ENCODE measurements around the gene RGCC.

The RGCC gene

DNA sequence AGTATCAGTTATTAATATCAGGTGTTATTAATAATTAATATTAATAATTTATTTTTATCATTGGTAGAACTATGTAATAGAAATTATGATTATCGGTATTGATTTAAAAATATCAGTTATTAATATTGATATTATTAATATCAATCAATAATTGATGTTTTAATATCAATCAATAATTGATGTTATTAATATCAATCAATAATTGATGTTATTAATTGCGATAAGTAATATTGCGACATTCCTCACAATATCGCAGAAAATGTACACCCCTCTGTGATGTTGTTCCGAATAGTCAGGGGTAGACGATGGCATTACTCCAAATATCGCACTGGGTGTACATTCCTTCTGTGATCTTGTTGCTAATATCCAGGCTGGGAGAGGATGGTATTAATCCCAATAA lies 3.7 kb upstream of the RGCC start:
- no peak for DNase-seq (ENCODE audit: low read depth)

DNA sequence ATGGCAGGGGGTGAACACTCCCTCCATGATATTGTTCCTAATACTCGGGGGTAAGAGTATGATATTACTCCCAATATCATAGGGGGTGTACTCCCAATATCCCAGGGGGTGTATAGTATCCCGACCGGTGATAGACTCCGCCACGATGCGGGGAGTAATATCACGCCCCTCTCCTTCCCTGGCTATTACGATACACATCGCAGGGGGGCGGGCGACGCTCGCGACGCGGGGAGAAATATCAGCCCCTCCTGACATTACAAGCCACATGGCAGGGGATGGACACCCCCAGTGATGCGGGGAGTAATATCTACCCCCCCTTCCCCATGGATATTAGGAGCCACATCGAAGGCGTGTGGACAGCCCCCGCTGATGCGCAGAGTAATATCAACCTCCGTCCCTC lies 3.2 kb upstream of the RGCC start:
- no peak for DNase-seq (ENCODE audit: low read depth)

DNA sequence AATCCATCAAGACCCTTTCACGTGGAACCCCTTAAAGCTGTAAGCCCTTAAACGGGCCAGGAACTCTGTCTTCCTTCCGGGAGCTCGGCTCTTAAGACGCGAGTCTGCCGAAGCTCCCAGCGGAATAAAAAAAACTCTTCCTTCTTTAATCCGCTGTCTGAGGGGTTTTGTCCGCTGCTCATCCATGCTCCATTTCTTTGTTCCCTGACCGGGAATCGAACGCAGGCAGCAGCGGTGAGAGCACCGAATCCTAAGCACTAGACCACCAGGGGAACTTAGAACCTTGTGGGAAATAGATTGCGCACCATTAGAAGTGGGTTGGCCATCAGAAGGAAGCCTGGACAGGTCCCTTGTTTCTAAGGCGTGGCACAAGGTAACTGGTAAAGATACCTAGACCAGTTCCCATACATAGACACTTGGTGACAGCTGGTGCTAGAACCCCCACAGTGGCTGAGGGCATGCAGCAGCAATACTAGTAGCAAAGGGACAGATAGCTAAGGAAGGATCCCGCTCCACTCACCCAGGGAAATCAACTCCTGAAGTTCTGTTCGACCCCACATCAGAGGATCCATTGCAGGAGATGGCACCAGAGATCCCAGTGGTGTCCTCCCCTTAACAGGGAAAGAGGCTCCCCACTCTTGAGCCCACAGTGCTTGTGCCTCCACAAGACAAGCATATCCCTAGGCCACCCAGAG lies 1.5 kb upstream of the RGCC start:
- no peak for DNase-seq (ENCODE audit: low read depth)

DNA sequence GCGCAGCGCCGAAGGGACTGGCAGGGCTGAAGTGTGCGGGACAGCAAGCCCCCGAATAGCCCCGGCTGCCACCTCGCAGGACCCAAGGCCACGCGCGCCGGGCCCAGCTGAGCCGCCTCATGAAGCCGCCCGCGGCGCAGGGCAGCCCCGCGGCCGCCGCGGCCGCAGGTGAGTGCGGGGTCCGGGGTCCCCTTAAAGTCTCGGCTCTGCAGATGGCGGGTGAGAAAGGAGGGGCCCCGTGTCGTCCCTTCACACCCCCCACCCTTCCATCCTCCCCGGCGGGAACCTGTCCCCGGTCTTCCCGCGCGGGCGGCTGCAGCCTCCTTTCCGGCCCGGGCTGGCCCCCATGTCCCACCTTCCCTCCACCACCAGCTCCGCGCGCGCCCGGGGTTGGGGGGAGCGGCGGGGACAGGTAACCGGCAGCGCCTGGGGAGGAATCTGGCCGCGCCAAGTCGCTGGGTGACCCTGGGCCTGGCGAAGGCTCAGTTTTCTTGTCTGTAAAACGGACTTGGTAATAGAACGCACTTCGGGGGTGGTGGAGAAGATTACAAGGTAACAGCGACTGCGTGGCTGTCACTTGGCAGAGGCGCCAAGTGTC lies 338 bp downstream of the RGCC start:
- DNase-seq (ENCODE audit: low read depth): no peak

DNA sequence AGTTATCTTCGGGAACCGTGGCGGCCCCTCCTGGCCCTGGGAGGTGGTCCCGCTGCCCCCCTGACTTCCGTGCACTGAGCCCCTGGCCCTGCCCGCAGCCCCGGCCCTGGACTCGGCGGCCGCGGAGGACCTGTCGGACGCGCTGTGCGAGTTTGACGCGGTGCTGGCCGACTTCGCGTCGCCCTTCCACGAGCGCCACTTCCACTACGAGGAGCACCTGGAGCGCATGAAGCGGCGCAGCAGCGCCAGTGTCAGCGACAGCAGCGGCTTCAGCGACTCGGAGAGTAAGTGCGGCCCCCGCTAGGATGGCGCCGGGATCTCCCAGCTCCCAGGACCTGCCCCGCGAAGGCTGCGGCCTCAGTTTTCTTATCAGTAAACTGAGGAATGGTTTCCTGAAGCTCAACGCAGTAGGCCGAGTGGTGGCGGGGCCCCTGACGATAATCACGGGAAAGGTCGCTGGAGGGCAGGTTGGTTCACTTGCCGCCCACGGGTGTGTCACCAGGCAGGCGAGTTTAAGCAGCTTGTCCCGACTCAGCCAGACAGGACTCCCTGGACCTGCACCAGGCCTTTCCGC lies 924 bp downstream of the RGCC start:
- DNase-seq (ENCODE audit: low read depth): no peak

DNA sequence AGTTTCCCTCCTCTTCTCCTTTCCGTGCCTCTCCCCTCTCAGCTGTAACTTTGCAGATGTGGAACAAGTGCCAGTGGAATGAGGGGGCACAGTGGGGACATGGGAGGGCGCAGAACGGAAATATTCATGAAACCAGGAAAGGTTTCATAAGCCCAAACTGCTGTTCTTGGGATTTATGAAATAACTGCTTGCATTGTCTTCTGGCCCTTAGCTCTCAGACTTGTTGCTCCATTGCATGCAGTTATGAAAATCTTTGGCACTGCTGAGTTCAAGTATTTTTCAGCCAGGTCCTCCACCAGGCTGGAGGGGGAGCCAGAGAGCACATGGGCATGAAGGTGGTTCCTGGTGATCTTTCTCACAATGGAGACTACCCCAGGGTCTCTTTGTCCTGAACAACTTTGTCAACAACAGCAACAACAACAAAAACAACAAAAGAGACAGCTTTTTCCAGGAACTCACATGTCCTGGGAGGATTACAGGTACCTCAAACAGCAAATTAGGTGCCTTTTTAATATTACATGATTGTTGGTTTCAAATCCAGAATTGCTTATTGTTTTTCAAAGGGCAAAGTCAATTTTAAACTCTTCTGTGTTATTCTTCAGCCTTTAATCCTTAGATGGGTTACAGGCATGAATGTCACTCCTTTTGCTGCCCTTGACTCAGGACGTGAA lies 1.5 kb downstream of the RGCC start:
- no peak for DNase-seq (ENCODE audit: low read depth)

DNA sequence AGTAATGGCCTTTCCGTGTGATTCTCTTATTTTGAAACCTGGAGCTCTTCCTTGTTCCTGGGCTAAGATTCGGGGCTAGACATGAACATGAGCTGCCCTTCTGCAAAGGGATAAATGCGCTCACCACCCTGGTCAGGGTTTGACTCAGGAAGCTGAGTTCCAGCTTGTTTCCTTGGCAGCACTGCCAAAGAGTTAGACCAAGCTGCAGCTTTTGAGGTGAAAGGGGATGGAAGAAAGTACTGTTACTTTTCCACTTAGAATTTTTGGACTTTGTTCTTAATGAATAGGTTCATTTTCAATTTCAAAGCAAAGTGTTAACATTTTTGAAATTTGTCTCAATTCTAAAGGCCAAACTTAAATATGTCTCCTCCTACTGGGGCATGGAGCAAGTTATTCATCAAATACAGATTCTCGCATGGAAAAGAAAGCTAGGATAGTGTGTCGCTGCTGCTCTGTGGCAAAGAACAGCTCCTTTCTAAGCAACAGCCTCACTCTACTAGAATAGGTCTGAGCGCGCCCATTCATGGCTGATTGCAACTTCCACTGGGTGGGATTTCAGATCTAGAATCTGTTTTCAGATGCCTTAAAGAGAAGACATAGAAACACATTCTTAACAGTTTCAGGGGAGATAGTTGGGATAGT lies 2.2 kb downstream of the RGCC start:
- no peak for DNase-seq (ENCODE audit: low read depth)

DNA sequence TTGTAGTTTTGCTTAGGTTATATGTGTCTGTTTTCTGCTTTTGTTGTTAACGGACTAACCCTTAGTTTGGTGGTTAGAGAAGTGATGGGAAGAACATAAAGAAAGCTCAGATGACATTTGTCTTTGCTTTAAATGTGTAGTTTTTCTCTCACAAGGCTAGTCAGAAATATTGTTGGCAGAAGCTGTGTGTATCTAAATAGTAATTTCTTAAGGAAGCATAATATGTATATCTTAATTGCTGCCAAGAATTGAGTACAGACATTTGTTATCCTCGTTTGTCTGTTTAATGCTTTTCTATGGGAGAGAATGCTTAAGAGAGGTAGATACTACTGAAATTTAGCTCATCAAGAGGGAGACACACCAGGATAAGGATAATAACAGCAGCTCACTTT lies 2.7 kb downstream of the RGCC start:
- no peak for DNase-seq (ENCODE audit: low read depth)

DNA sequence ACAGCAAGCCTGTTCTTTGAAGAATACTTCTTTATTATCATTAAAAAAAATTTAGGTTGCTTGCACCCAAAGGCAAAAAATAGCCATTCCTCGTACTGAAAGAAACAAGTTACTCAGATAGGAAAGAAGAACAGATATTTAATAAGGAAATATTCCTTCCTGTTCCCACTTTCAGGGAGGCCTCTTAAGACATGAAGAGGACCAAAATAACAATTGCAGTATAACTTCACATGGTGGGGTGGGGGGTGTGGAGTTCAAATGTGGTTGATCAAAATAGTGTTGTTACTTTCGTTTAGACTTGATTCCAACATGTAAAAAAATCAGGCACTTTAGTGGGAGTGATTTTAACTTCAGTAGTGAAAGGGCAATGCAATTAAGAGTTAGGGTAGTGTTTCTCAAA lies 3.6 kb downstream of the RGCC start:
- DNase-seq (ENCODE audit: low read depth): no peak

DNA sequence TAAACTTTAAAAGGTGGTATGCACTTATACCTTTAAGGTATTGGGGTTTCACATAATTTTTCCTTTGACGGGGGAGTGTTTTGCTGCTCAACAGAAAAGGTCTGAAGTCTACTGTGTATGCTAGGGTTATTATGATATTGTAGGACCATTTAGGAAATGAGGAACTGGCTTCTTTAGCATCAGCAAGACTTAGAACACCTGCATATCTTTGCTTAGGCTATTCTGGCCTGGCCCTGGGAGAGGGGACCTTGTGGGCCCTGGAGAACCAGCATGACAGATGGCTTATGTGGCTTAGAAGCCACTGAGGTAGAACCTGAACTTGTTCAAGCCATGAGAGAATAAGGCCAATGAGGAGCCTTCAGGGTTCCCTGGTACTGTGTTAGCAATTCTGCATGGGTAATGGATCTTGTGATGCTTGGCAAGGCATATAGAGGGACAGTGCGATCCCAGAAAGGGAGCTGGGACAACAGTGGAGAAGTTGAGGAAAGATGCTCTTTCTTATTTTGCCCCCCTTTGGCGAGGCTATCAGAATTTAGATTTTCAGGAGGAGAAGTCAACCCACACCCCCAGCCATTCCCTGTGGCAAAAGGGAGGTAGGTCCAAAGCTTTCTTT lies 4.3 kb downstream of the RGCC start:
- DNase-seq (ENCODE audit: low read depth): no peak

DNA sequence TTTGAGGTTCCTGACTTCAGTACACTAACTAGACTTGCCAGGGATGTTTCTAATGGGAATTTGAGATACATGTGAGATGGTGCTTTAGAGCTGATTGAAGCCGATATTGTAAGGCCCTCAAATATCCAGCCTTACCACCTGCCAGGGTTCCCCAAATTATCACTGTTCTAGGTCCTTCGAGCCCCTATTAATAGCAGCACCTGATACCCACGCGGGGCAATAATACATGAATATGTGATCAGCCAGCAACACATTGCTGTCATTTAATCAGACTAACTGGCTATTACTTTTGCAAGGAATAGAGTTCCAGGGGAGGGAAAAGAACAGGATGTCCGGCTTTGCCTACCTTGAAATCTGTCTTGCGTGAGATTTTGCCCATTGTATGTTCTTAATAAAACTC lies 5.1 kb downstream of the RGCC start:
- DNase-seq (ENCODE audit: low read depth): no peak

DNA sequence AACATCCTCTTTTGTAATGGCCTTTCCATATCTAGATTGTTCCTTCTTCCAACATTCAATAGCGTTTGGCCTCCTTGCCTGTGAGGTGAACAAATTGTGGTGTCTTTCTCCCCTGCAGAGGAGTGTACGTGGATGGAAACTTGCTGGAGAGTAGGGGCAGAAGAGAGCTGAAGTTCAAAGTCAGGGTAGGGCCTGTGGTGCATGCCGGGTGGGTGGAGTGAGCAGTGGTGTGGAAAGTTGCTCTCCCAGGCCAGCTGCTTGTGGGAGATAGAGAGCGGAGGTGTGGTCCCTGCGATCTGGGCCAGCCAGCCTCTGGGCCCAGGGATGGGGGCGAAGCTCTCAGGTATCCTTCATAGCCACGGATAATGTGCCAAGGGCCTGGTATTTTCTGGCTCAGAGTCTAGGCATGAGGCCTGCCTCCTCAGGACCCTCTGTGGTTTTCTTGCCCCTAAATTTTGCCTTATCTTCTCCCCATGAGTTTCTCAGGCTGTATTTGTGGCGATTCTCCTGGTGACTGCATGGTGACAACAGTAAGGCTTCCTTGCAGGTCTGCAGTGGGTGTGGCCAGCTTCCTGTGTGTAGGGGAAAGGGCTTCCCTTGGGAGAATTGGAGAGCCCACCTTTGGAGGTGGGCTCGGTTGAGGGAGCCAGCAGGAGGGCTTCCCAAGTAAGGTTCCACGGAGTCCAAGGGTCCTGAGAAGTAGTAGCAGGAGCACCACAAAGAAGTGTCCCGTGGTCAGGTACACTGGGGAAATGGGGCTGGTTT lies 6.7 kb downstream of the RGCC start:
- DNase-seq (ENCODE audit: low read depth): no peak

DNA sequence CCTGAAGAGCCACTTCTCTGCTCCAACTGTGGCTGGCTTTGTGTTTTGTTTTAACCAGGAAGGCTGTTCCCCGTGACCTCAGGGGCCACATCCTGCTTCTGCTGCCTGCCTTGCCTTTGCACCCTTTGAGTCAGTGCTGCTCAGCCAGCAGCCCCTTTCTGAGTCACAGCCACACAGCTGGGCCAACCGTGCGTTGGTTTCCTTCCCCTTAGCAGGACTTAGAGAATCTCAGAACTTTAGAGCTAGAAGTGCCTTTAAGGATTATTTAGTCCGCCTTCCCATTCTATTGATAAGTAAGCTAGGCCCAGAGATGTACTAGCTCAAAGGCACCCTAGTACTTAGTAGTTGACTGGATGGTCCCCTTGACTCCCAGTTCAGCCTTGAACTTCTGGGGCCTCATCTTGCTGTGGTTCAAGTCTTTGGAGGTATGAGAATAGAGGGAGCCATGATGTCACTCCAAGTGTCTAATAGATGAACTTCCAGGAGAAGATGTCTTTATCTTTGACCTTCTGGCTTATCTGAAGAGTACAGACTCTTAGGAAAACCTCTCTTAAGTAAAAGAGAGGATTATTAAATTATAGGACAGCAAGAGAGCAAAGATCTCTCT lies 8.0 kb downstream of the RGCC start:
- no peak for DNase-seq (ENCODE audit: low read depth)

DNA sequence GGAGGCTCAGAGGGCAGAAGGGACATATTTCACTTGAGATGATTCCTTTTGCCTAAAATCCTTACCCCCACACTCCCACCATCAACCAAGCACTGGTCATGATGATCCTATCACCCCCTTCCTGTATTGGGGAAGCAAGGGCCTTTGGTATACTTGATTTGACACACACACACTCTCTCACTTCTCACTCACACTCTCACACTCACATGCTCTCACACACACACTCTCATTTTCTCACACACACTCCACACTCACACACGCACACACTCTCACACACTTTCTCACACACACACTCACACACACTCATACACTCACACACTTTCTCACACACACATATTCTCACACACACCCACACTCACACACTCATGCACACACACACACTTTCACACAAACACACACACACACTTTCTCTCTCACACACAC lies 8.6 kb downstream of the RGCC start:
- DNase-seq (ENCODE audit: low read depth): no peak

DNA sequence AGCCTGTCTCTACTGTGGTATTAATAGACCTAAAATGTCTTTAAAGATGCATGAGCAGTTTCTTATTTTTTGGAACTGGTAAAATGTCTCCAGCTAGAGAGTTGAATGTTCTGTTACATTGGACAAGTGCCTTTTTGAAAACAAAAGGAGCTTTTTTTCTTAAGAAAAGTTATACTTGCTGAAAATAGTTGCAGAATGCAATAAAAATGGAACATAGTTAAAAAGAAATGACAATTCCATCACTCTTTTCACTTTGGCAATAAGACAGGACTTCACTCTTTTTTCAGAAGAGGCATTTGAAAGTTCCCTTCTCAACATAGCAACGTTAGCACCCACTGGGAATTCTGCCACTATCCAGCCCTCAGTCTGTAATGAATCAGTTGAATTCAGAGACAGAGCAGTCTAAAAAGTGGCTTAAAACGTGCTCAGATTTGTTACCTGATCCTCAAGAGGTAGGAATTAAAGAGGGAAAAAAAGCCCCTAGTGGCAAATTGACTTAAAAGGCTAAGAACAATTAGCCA lies 10.1 kb downstream of the RGCC start:
- DNase-seq (ENCODE audit: low read depth): no peak

DNA sequence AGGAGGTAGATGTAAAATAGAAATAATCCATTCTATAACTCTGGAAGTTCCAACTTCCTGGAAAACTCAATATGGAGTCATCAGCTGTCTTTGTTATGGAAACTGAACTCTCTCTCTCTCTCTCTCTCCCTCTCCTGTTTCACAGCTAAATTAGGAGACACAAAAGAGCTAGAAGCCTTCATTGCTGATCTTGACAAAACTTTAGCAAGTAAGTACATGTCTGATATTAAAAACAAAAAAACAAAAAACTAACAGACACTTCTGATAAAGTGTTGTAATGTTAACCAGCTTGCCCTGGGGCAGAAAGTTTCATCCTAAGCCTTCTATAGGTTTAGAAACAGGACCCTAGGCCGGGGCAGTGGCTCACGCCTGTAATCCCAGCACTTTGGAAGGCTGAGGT lies 11.3 kb downstream of the RGCC start:
- DNase-seq (ENCODE audit: low read depth): no peak

DNA sequence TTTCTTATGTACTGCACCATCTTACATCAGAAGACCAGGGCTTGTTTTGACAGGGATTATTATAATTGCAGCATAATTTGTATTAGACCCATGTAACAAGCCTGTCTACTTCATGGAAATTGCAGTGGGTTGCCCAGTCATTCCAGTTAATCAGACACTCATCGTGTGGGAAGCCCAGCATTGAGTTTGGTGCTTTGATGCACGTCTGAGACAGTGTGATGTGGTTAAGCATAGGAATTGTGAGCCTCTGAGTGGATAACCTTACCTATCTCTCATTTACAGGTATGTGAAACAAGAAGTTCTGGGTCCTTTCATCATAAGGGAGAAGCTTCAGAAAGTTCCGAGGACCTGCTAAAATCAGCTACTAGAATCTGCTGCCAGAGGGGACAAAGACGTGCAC lies 12.8 kb downstream of the RGCC start:
- no peak for DNase-seq (ENCODE audit: low read depth)

DNA sequence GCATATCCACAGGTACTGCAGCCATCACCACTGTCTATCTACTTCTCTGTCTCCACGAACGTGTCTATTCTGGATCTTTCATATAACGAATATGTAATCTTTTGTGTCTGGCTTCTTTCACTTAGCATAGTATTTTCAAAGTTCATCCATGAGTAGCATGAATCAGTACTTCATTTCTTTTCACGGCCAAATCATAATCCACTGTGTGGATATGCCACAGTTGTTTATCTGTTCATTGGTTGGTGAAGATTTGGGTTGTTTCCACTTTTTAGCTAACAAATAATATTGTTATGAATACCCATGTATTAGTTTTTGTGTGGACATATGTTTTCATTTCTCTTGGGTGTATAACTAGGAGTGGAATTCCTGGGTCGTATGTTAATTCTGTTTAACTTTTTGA lies 14.4 kb downstream of the RGCC start:
- DNase-seq (ENCODE audit: low read depth): no peak

DNA sequence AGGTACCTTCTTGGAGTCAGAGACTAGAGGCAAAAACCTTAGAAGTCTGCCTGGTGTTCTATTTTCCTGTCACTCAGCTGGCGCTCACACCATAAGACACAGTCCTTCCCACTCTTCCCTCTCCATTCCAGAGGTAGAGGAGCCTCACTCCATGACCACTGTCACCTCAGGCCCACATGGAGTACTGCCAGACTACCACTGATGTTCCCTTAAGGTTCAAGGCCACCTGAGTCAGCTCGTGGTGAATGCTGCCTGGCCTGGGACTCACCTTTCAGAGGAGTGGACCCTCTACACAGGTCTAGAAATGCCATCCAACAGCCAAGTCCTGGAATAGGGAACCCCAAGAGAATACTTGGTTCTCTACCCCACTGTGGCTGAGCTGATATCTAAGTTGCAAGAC lies 29.9 kb downstream of the RGCC start:
- DNase-seq (ENCODE audit: low read depth): no peak

DNA sequence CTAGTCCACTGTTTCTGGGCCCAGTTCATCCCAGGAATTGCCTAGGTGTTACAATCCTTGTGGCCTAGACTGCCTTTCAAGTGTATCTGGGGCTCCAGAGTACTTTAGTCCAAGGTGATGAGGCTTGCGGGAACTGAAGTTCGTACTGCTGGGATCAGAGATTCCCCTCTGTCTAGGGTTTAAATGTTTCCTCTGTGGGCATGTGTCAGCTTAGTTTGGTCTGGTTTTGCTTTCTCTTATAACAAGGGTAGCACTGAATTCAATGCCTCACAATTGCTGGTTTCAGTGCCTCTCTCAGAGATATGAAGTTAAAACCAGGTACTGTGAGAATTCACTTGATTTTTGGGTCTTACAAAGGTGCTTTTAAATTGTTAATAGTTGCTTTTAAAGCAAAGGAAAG lies 30.8 kb downstream of the RGCC start:
- no peak for DNase-seq (ENCODE audit: low read depth)
